Kidney glomerular epithelial cell (primary cell): ENCODE measurements around the gene OR13J1.
"Not testable (repeated sequence)": the region's sequence is repeated elsewhere in the genome, so short reads cannot be mapped to it uniquely, and the experiment has no call there.

Source experiments
- DNase-seq: peaks from one replicate; lab custom pipeline; 2025; lab: John Stamatoyannopoulos, UW

Gene OR13J1

GRCh38 chr9:35904338-35904737, 34.1 kb upstream of the OR13J1 start:
- no peak for DNase-seq

GRCh38 chr9:35903049-35903448, 32.8 kb upstream of the OR13J1 start:
- DNase-seq = peak; percentile 33

- no peak for DNase-seq
Observed at GRCh38 chr9:35899021-35899420, 28.8 kb upstream of the OR13J1 start.

- DNase-seq = no peak
Observed at GRCh38 chr9:35898337-35898736, 28.1 kb upstream of the OR13J1 start.

- not testable (repeated sequence) for DNase-seq
Observed at GRCh38 chr9:35897376-35898099, 27.3 kb upstream of the OR13J1 start.

GRCh38 chr9:35896570-35896969, 26.4 kb upstream of the OR13J1 start:
- no peak for DNase-seq

- DNase-seq = no peak
Observed at GRCh38 chr9:35892051-35892450, 21.9 kb upstream of the OR13J1 start.

- DNase-seq = no peak
Observed at GRCh38 chr9:35891646-35892045, 21.4 kb upstream of the OR13J1 start.

- not testable (repeated sequence) for DNase-seq
Observed at GRCh38 chr9:35884908-35885307, 14.7 kb upstream of the OR13J1 start.

GRCh38 chr9:35882996-35883395, 12.8 kb upstream of the OR13J1 start:
- no peak for DNase-seq

GRCh38 chr9:35882263-35882848, 12.2 kb upstream of the OR13J1 start:
- DNase-seq = peak; percentile 68

- no peak for DNase-seq
Observed at GRCh38 chr9:35872505-35872904, 2.3 kb upstream of the OR13J1 start.

- no peak for DNase-seq
Observed at GRCh38 chr9:35871545-35871944, 1.3 kb upstream of the OR13J1 start.

GRCh38 chr9:35869621-35870216, 482 bp downstream of the OR13J1 start:
- no peak for DNase-seq

- DNase-seq = no peak
Observed at GRCh38 chr9:35868933-35869332, 1.3 kb downstream of the OR13J1 start.

GRCh38 chr9:35867538-35867937, 2.7 kb downstream of the OR13J1 start:
- no peak for DNase-seq

- no peak for DNase-seq
Observed at GRCh38 chr9:35864695-35865255, 5.4 kb downstream of the OR13J1 start.

- DNase-seq = no peak
Observed at GRCh38 chr9:35863583-35863982, 6.6 kb downstream of the OR13J1 start.

GRCh38 chr9:35862328-35862727, 7.9 kb downstream of the OR13J1 start:
- DNase-seq = no peak

- DNase-seq = no peak
Observed at GRCh38 chr9:35861161-35861897, 8.9 kb downstream of the OR13J1 start.

- no peak for DNase-seq
Observed at GRCh38 chr9:35859990-35860339, 10.2 kb downstream of the OR13J1 start.

- DNase-seq = no peak
Observed at GRCh38 chr9:35859310-35859989, 10.8 kb downstream of the OR13J1 start.
